HG03432 (cell line): Measurements from ENCODE around the gene RFK.

ENCODE experiments used
- ATAC-seq: cut with Tn5 transposase; IDR thresholded peaks from one replicate; pipeline ENCODE4 v1.9.1; 2021; ENCODE audit warnings: mild to moderate bottlenecking, moderate library complexity; ENCODE audit not compliant: unreplicated experiment

RFK gene

GRCh38 chr9:76336027-76336426, 58.2 kb downstream of the RFK start:
- ATAC-seq: no peak
